HepG2 (cell line): ENCODE data around the gene TP53BP2. TPM values are rescaled to one million over a fixed set of nuclear protein-coding genes. Genes with fewer than 3 reads are reported as not detected.

ENCODE experiments used
- ATAC-seq: fragments of 200-7000 bp; cut with Tn5 transposase; 3 replicates; pipeline ENCODE4 v1.9.1; 2020; ENCODE audit warnings: mild to moderate bottlenecking, moderate library complexity
- BruUV-seq: library from RNA; stranded (reverse); fragments of 400-500 nt; replicated peaks from 2 replicates; lab custom pipeline; 2021; lab: Mats Ljungman, UMichigan
- CTCF ChIA-PET: fragments of 300-600 bp; formaldehyde crosslinking; extraction: SDS; loops from one replicate; lab custom pipeline; 2021; ENCODE audit warnings: low total read pairs, inconsistent platforms, low intra/inter-chr PET ratio; lab: Yijun Ruan, JAX
- POLR2A ChIA-PET: fragments of 350-600 bp; sonication (Branson Sonifier 250); formaldehyde crosslinking; loops from one replicate; lab custom pipeline; 2020; ENCODE audit warnings: antibody characterized with exemption, inconsistent platforms; lab: Yijun Ruan, JAX
- DNase-seq: peaks from one replicate; pipeline ENCODE4 v3.0.0-alpha.2; 2015; ENCODE audit warnings: low spot score
- FAIRE-seq: peaks from 3 replicates; lab custom pipeline; 2011; peaks lifted over from hg19 to GRCh38; lab: Jason Lieb, UNC
- H2AFZ ChIP-seq: one replicate; pipeline ENCODE4 v1.6.1; 2011; ENCODE audit warnings: low read length, inconsistent platforms
- H3K27ac ChIP-seq: fragments of 300-600 bp; 3 replicates; pipeline ENCODE4 v1.8.0; 2011; ENCODE audit warnings: mixed run types, mild to moderate bottlenecking, mixed read lengths, low read length, inconsistent platforms; ENCODE audit not compliant: insufficient read depth; ENCODE audit errors: extremely low read length
- H3K27me3 ChIP-seq, 2 experiments: fragments of 200-600 bp in 1 of 2; 2 replicates in 1 of 2; 3 replicates in 1 of 2; pipeline versions ENCODE4 v1.6.0 to v1.8.0; 2011; ENCODE audit warnings: low read length in 2 of 2, mild to moderate bottlenecking in 2 of 2, moderate library complexity in 2 of 2, inconsistent platforms in 1 of 2; ENCODE audit not compliant: insufficient read depth in 2 of 2, control insufficient read depth in 1 of 2
- H3K36me3 ChIP-seq, 2 experiments: fragments of 200-600 bp in 1 of 2; replicated peaks in 1 of 2; 2 replicates in 1 of 2; 3 replicates in 1 of 2; pipeline versions ENCODE4 v1.5.1 to v1.8.0; 2011; ENCODE audit warnings: low read length in 2 of 2, inconsistent platforms in 1 of 2; ENCODE audit not compliant: insufficient read depth in 2 of 2, control insufficient read depth in 1 of 2
- H3K4me1 ChIP-seq: 2 replicates; pipeline ENCODE4 v1.5.1; 2012; ENCODE audit warnings: low read length, inconsistent platforms; ENCODE audit not compliant: insufficient read depth
- H3K4me2 ChIP-seq: 2 replicates; pipeline ENCODE4 v1.6.0; 2011; ENCODE audit warnings: low read depth, low read length, inconsistent platforms
- H3K4me3 ChIP-seq, 3 experiments: fragments of 200-600 bp in 1 of 3; sonication (generic), shearing (Covaris generic) in 1 of 3; replicated peaks in 1 of 3; 2 replicates each; pipeline ENCODE4 v1.5.1; 2011 to 2016; ENCODE audit warnings: low read length in 3 of 3, inconsistent platforms in 2 of 3, low read depth in 2 of 3, mild to moderate bottlenecking in 2 of 3, control low read depth in 1 of 3, mixed read lengths in 1 of 3; ENCODE audit not compliant: insufficient read depth in 1 of 3
- H3K79me2 ChIP-seq: one replicate; pipeline ENCODE4 v1.6.1; 2011; ENCODE audit warnings: low read length, inconsistent platforms; ENCODE audit not compliant: insufficient read depth
- H3K9ac ChIP-seq: 2 replicates; pipeline ENCODE4 v1.6.0; 2011; ENCODE audit warnings: mild to moderate bottlenecking, low read depth, low read length, inconsistent platforms; ENCODE audit not compliant: insufficient read depth
- H3K9me3 ChIP-seq: 2 replicates; pipeline ENCODE4 v1.5.1; 2012; ENCODE audit warnings: mild to moderate bottlenecking, low read length
- H4K20me1 ChIP-seq: 2 replicates; pipeline ENCODE4 v1.6.0; 2011; ENCODE audit warnings: inconsistent platforms, mild to moderate bottlenecking, low read length, moderate library complexity; ENCODE audit not compliant: insufficient read depth
- AHR ChIP-seq: IDR thresholded peaks from 2 replicates; pipeline ENCODE4 v1.6.1; 2018; ENCODE audit warnings: missing genetic modification reagents, missing compliant biosample characterization
- GPN1 ChIP-seq: sonication (generic); formaldehyde crosslinking; IDR thresholded peaks from 2 replicates; pipeline ENCODE4 v1.5.1; 2020; ENCODE audit warnings: missing genetic modification reagents, borderline replicate concordance
- ISX ChIP-seq: sonication (generic); formaldehyde crosslinking; conservative IDR thresholded peaks from 2 replicates; pipeline ENCODE4 v1.5.0; 2020; ENCODE audit warnings: missing genetic modification reagents
- KDM1A ChIP-seq: IDR thresholded peaks from 2 replicates; pipeline ENCODE4 v1.6.1; 2016; ENCODE audit warnings: missing compliant biosample characterization
- NFIC ChIP-seq: IDR thresholded peaks from 2 replicates; pipeline ENCODE4 v1.6.1; 2012; ENCODE audit warnings: mild to moderate bottlenecking, low read length, inconsistent platforms
- RARG ChIP-seq: sonication (generic); formaldehyde crosslinking; IDR thresholded peaks from 2 replicates; pipeline ENCODE4 v1.4.0; 2020; ENCODE audit warnings: low read depth, mild to moderate bottlenecking, missing genetic modification reagents
- SALL1 ChIP-seq: sonication (generic); formaldehyde crosslinking; IDR thresholded peaks from 2 replicates; pipeline ENCODE4 v1.8.0; 2022; ENCODE audit warnings: mild to moderate bottlenecking, missing genetic modification reagents
- SETDB1 ChIP-seq: sonication (generic); formaldehyde crosslinking; IDR thresholded peaks from 2 replicates; pipeline ENCODE4 v1.5.1; 2020; ENCODE audit warnings: missing genetic modification reagents, mild to moderate bottlenecking, borderline replicate concordance
- ZEB1 ChIP-seq: IDR thresholded peaks from 2 replicates; pipeline ENCODE4 v1.6.1; 2012; ENCODE audit warnings: mild to moderate bottlenecking, low read depth, inconsistent platforms; ENCODE audit not compliant: insufficient replicate concordance
- ZFP1 ChIP-seq: IDR thresholded peaks from 2 replicates; pipeline ENCODE4 v1.6.1; 2016
- ZNF468 ChIP-seq: sonication (generic); formaldehyde crosslinking; IDR thresholded peaks from 2 replicates; pipeline ENCODE4 v1.8.0; 2022; ENCODE audit warnings: mild to moderate bottlenecking, moderate library complexity, missing genetic modification reagents
- ZNF709 ChIP-seq: sonication (generic); formaldehyde crosslinking; IDR thresholded peaks from 2 replicates; pipeline ENCODE4 v1.5.0; 2020; ENCODE audit warnings: mild to moderate bottlenecking, missing genetic modification reagents
- WGBS: methylation state at CpG from one replicate; pipeline ENCODE4 v1.1.6; 2017; ENCODE audit warnings: low lambda C conversion rate; 5-methylcytosine and 5-hydroxymethylcytosine counted together
- in situ Hi-C: cut with HindIII; loops from 2 replicates; pipeline ENCODE4 v1.10.0; 2017; ENCODE audit warnings: low pct_unique_long_range_greater_than_20kb; ENCODE audit not compliant: extremely low pct_ligation_motif_present
- intact Hi-C: fragments of 100-400 bp; cut with micrococcal nuclease; formaldehyde crosslinking; loops from one replicate; pipeline ENCODE4 v1.10.0; 2022; ENCODE audit not compliant: unreplicated experiment
- polyA plus RNA-seq, 8 experiments: library from polyadenylated mRNA; depleted of rRNA in 3 of 8; stranded (reverse) in 7 of 8; unstranded in 1 of 8; fragments of >200 nt; fragmentation: Illumina TruSeq in 4 of 8; extraction: Trizol in 4 of 8; gene quantifications; 2 replicates each; pipeline versions ENCODE4 v1.2.1 to v1.2.3, GENCODE V29; 2011 to 2016; ENCODE audit warnings: low read depth in 4 of 8, missing spikeins in 1 of 8, mixed read lengths in 1 of 8; ENCODE audit not compliant: insufficient read depth in 1 of 8
- total RNA-seq, 5 experiments: library from RNA; depleted of rRNA; stranded (reverse); fragments of >200 nt; fragmentation: Illumina TruSeq; extraction: Trizol; gene quantifications; 2 replicates each; pipeline ENCODE4 v1.2.3, GENCODE V29; 2016; ENCODE audit warnings: low read depth in 1 of 5
- TF ChIP-seq, protein P1 (sequence below): sonication (generic); formaldehyde crosslinking; IDR thresholded peaks from 2 replicates; pipeline ENCODE4 v1.5.0; 2020; ENCODE audit warnings: missing genetic modification reagents, mild to moderate bottlenecking, borderline replicate concordance
- TF ChIP-seq, protein P2 (sequence below): sonication (generic); formaldehyde crosslinking; IDR thresholded peaks from 2 replicates; pipeline ENCODE4 v1.8.1; 2023; ENCODE audit warnings: mild to moderate bottlenecking, inconsistent platforms, moderate library complexity, missing genetic modification reagents, borderline replicate concordance
- TF ChIP-seq, protein P3 (sequence below): sonication (generic); formaldehyde crosslinking; IDR thresholded peaks from 2 replicates; pipeline ENCODE4 v1.9.0; 2021; ENCODE audit warnings: missing genetic modification reagents, borderline replicate concordance

Gene TP53BP2
- total and polyA plus RNA-seq, 2 of the 13 experiments (the other 11 are each of a cell fraction or from before 2014, with no cell fraction given): 10.0 to 14.0 TPM

DNA sequence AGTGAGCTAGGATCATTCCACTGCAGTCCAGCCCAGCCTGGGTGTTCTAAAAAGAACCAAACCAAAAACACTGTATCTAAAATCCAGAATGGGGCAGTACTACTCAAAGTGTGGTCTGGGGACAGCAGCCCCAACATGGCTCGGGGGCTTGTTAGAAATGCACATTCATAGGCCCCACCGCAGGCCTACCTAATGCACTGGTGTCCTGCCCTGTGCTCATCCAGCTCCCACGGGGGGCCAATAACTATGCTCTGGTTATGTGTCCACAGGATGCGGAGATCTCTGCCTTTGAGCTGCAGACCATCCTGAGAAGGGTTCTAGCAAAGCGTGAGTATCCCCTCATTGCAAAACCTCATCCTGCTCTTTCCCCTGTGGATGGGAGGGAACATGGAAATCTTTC is 81.9 kb downstream of the TP53BP2 start:
- in situ Hi-C loops: no loop called here
- Histone ChIP-seq H3K4me3 (no peak overlapping the region), H3K9me3 (no peaks in the 10 kb centered on the region), H3K4me1 (peaks cover 28% of the 10 kb centered on the region), H3K4me2 (no peak overlapping the region), H2AFZ (no peak overlapping the region), H3K36me3 (no peaks in the 10 kb centered on the region), H4K20me1 (no peaks in the 10 kb centered on the region), H3K27me3 (no peaks in the 10 kb centered on the region), H3K9ac (no peak overlapping the region), H3K27ac (no peak overlapping the region), H3K79me2 (no peaks in the 10 kb centered on the region)
- BruUV-seq: no TSS peak
- DNase-seq (no peak), FAIRE-seq (no peak), ATAC-seq (no peak)
- TF ChIP-seq AHR (CRISPR knock-in tag): no peak
- TF ChIP-seq ZNF468 (CRISPR knock-in tag): no peak
- TF ChIP-seq RARG (CRISPR knock-in tag): no peak
- POLR2A ChIA-PET: interaction anchor here (2.2 kb wide), 1 partner anchor 13 kb away, joined by 6 read pairs; no protein-coding TSS in a partner anchor
- 100% methylated on average over 2 of the region's 5 CpGs for WGBS
- intact Hi-C loops: no loop called here
- CTCF ChIA-PET: no interaction called here

DNA sequence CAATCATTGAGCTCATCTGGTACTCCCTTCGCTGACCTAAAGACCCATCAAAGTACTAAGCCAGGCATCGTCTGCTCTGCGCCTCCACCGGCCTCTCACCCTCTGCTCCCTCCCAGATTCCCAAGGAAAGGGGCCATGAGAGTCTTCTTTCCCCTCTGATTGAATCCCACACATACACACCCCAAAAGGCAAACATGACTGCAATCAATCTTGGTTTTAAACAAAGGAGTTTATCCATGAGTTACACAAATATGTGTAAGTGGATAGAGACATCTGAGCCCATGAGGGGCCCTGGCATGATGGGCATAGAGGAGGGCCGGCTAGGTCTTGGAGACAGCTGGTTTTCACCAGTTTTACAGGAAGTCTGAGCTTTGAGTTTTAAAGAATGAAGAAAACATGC is 82.5 kb downstream of the TP53BP2 start:
- ATAC-seq: no peak
- H3K9me3 ChIP-seq: no peaks in the 10 kb centered on the region
- H3K27me3 ChIP-seq: no peaks in the 10 kb centered on the region
- no peak overlapping the region for H2AFZ ChIP-seq
- WGBS: 95% methylated on average over 5 of the region's 5 CpGs
- no TSS peak for BruUV-seq
- no peak overlapping the region for H3K9ac ChIP-seq
- in situ Hi-C loops: no loop called here
- no peaks in the 10 kb centered on the region for H3K79me2 ChIP-seq
- POLR2A ChIA-PET: no interaction called here
- H4K20me1 ChIP-seq: no peaks in the 10 kb centered on the region
- no peak for FAIRE-seq
- H3K36me3 ChIP-seq: no peaks in the 10 kb centered on the region
- H3K4me1 ChIP-seq: peaks cover 31% of the 10 kb centered on the region
- H3K27ac ChIP-seq: no peak overlapping the region
- no peak for DNase-seq
- CTCF ChIA-PET: no interaction called here
- H3K4me3 ChIP-seq: no peak overlapping the region
- no peak overlapping the region for H3K4me2 ChIP-seq
- intact Hi-C loops: no loop called here
- no peak for TF ChIP-seq SALL1 (CRISPR knock-in tag)
- no peak for TF ChIP-seq GPN1 (CRISPR knock-in tag)
- TF ChIP-seq ISX (CRISPR knock-in tag): no peak
- TF ChIP-seq, protein P1, sequence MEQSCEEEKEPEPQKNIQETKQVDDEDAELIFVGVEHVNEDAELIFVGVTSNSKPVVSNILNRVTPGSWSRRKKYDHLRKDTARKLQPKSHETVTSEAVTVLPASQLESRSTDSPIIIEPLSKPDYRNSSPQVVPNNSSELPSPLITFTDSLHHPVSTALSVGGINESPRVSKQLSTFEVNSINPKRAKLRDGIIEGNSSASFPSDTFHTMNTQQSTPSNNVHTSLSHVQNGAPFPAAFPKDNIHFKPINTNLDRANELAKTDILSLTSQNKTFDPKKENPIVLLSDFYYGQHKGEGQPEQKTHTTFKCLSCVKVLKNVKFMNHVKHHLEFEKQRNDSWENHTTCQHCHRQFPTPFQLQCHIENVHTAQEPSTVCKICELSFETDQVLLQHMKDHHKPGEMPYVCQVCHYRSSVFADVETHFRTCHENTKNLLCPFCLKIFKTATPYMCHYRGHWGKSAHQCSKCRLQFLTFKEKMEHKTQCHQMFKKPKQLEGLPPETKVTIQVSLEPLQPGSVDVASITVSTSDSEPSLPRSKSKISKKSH: no peak
- TF ChIP-seq ZFP1 (CRISPR knock-in tag): no peak
- TF ChIP-seq KDM1A (CRISPR knock-in tag): no peak
- TF ChIP-seq, protein P2, sequence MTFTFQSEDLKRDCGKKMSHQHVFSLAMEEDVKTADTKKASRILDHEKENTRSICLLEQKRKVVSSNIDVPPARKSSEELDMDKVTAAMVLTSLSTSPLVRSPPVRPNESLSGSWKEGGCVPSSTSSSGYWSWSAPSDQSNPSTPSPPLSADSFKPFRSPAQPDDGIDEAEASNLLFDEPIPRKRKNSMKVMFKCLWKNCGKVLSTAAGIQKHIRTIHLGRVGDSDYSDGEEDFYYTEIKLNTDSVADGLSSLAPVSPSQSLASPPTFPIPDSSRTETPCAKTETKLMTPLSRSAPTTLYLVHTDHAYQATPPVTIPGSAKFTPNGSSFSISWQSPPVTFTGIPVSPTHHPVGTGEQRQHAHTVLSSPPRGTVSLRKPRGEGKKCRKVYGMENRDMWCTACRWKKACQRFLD (CRISPR knock-in tag): no peak
- TF ChIP-seq NFIC: no peak
- no peak for TF ChIP-seq SETDB1 (CRISPR knock-in tag)
- no peak for TF ChIP-seq ZNF709 (CRISPR knock-in tag)
- TF ChIP-seq ZEB1: no peak
- TF ChIP-seq, protein P3, sequence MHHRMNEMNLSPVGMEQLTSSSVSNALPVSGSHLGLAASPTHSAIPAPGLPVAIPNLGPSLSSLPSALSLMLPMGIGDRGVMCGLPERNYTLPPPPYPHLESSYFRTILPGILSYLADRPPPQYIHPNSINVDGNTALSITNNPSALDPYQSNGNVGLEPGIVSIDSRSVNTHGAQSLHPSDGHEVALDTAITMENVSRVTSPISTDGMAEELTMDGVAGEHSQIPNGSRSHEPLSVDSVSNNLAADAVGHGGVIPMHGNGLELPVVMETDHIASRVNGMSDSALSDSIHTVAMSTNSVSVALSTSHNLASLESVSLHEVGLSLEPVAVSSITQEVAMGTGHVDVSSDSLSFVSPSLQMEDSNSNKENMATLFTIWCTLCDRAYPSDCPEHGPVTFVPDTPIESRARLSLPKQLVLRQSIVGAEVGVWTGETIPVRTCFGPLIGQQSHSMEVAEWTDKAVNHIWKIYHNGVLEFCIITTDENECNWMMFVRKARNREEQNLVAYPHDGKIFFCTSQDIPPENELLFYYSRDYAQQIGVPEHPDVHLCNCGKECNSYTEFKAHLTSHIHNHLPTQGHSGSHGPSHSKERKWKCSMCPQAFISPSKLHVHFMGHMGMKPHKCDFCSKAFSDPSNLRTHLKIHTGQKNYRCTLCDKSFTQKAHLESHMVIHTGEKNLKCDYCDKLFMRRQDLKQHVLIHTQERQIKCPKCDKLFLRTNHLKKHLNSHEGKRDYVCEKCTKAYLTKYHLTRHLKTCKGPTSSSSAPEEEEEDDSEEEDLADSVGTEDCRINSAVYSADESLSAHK (CRISPR knock-in tag): no peak
